ENCODE results near the gene RAB9B. TPM values are rescaled to one million over a fixed set of nuclear protein-coding genes. Genes with fewer than 3 reads are reported as not detected.
A peak's percentile ranks its signal among the peaks of the same experiment; 100 is the strongest.

The RAB9B gene
- total RNA-seq, 4 donors from 2014 or later, result 0.50 to 3.9 (median 0.76) TPM

GRCh38 chrX:103861200-103861599 is 29.1 kb upstream of the RAB9B start:
- DNase-seq (ENCODE audit: low spot score), result no peak

GRCh38 chrX:103849558-103849957 is 17.5 kb upstream of the RAB9B start:
- DNase-seq (ENCODE audit: low spot score) (no peak), ATAC-seq (ENCODE audit: low FRiP score) (no peak)
- TF ChIP-seq CTCF (IDR thresholded peaks at IDR 0.05), result no peak

More at GRCh38 chrX:103861200-103861599, 29.1 kb upstream of the RAB9B start:
- TF ChIP-seq CTCF (IDR thresholded peaks at IDR 0.05), result no peak
- ATAC-seq (ENCODE audit: low FRiP score), result no peak

GRCh38 chrX:103847174-103847870 is 15.3 kb upstream of the RAB9B start:
- ATAC-seq (ENCODE audit: low FRiP score) (no peak), DNase-seq (ENCODE audit: low spot score) (no peak)
- no peak for TF ChIP-seq CTCF (IDR thresholded peaks at IDR 0.05)

GRCh38 chrX:103846386-103846785 is 14.3 kb upstream of the RAB9B start:
- no peak for TF ChIP-seq CTCF (IDR thresholded peaks at IDR 0.05)
- no peak for DNase-seq (ENCODE audit: low spot score)
- ATAC-seq (ENCODE audit: low FRiP score), result no peak

- no peak for TF ChIP-seq CTCF (IDR thresholded peaks at IDR 0.05)
- peak; percentile 90 for ATAC-seq (ENCODE audit: low FRiP score)
- peak; percentile 37 for DNase-seq (ENCODE audit: low spot score)
Measured at GRCh38 chrX:103845165-103845653, 13.2 kb upstream of the RAB9B start.

GRCh38 chrX:103839404-103839803 is 7.3 kb upstream of the RAB9B start:
- ATAC-seq (ENCODE audit: low FRiP score), result no peak
- no peak for DNase-seq (ENCODE audit: low spot score)
- no peak for TF ChIP-seq CTCF (IDR thresholded peaks at IDR 0.05)

GRCh38 chrX:103831342-103831802 is 685 bp downstream of the RAB9B start:
- no peak for TF ChIP-seq CTCF (IDR thresholded peaks at IDR 0.05)
- ATAC-seq (ENCODE audit: low FRiP score) (peak; percentile 28), DNase-seq (ENCODE audit: low spot score) (peak; percentile 29)

Measured in omental fat pad (tissue), 4 donors.